Karpas-422 (cell line): ENCODE results near the gene RBBP4. TPM values are rescaled to one million over a fixed set of nuclear protein-coding genes. Genes with fewer than 3 reads are reported as not detected.

Experiments
- DNase-seq: peaks from one replicate; pipeline ENCODE4 v3.0.0-alpha.2; 2015
- H2AFZ ChIP-seq: fragments of 200-600 bp; sonication (generic); 2 replicates; pipeline ENCODE4 v1.6.1; 2014; ENCODE audit warnings: antibody characterized with exemption, low read length, mixed read lengths
- H3K27ac ChIP-seq: fragments of 200-600 bp; sonication (generic); 2 replicates; pipeline ENCODE4 v1.5.1; 2014; ENCODE audit warnings: mild to moderate bottlenecking, low read length, moderate library complexity
- H3K27me3 ChIP-seq: fragments of 200-600 bp; sonication (generic); 2 replicates; pipeline ENCODE4 v1.6.1; 2014; ENCODE audit warnings: low read length, mixed read lengths
- H3K36me3 ChIP-seq: fragments of 200-600 bp; sonication (generic); 2 replicates; pipeline ENCODE4 v1.6.1; 2014; ENCODE audit warnings: low read length, mixed read lengths; ENCODE audit not compliant: insufficient read depth
- H3K4me1 ChIP-seq: fragments of 200-600 bp; sonication (generic); 2 replicates; pipeline ENCODE4 v1.6.1; 2014; ENCODE audit warnings: mild to moderate bottlenecking, low read length, mixed read lengths
- H3K4me2 ChIP-seq: fragments of 200-600 bp; sonication (generic); 2 replicates; pipeline ENCODE4 v1.6.1; 2014; ENCODE audit warnings: low read length, low read depth, mild to moderate bottlenecking; ENCODE audit not compliant: poor library complexity, severe bottlenecking
- H3K4me3 ChIP-seq: fragments of 200-600 bp; sonication (generic); 2 replicates; pipeline ENCODE4 v1.5.1; 2014; ENCODE audit warnings: mild to moderate bottlenecking, antibody characterized with exemption, low read length, mixed read lengths
- H3K79me2 ChIP-seq: fragments of 200-600 bp; sonication (generic); 2 replicates; pipeline ENCODE4 v1.6.1; 2014; ENCODE audit warnings: mild to moderate bottlenecking, low read length, mixed read lengths
- H3K9ac ChIP-seq: fragments of 200-600 bp; sonication (generic); 2 replicates; pipeline ENCODE4 v1.6.0; 2014; ENCODE audit warnings: low read length
- H3K9me2 ChIP-seq: fragments of 200-600 bp; sonication (generic), shearing (Covaris generic); replicated peaks from 2 replicates; pipeline ENCODE4 v1.6.0; 2014; ENCODE audit warnings: mild to moderate bottlenecking, low read length, moderate library complexity; ENCODE audit not compliant: insufficient read depth
- H3K9me3 ChIP-seq: fragments of 300-700, 200-600 bp; sonication (generic); 2 replicates; pipeline ENCODE4 v1.6.1; 2014; ENCODE audit warnings: low read length, mixed read lengths
- H4K20me1 ChIP-seq: fragments of 200-600 bp; sonication (generic); 2 replicates; pipeline ENCODE4 v1.6.1; 2014; ENCODE audit warnings: mild to moderate bottlenecking, antibody characterized with exemption, low read length, low read depth; ENCODE audit not compliant: insufficient read depth
- small RNA-seq: library from RNA; depleted of rRNA; stranded (forward); fragments of <200 nt; gene quantifications from one replicate; pipeline ENCODE3, GENCODE V24; 2014
- total RNA-seq: library from RNA; depleted of rRNA; stranded (reverse); fragments of >200 nt; shearing (Covaris generic); gene quantifications from 2 replicates; pipeline ENCODE4 v1.2.3, GENCODE V29; 2014; ENCODE audit warnings: low replicate concordance; rRNA removed

RBBP4 gene
- total RNA-seq, 1 experiment from 2014 or later: 258 TPM

GRCh38 chr1:32727876-32728275 lies 76.9 kb downstream of the RBBP4 start:
- H3K9me2 ChIP-seq: no peaks in the 10 kb centered on the region
- H3K79me2 ChIP-seq: no peaks in the 10 kb centered on the region
- no peaks in the 10 kb centered on the region for H4K20me1 ChIP-seq
- no peaks in the 10 kb centered on the region for H3K9me3 ChIP-seq
- H3K27ac ChIP-seq: no peak overlapping the region
- no peak overlapping the region for H2AFZ ChIP-seq
- no peak overlapping the region for H3K4me2 ChIP-seq
- no peaks in the 10 kb centered on the region for H3K4me1 ChIP-seq
- no peaks in the 10 kb centered on the region for H3K36me3 ChIP-seq
- H3K9ac ChIP-seq: no peak overlapping the region
- H3K4me3 ChIP-seq: no peak overlapping the region
- DNase-seq: no peak
- no peaks in the 10 kb centered on the region for H3K27me3 ChIP-seq

GRCh38 chr1:32728413-32729077 lies 77.5 kb downstream of the RBBP4 start:
- Histone ChIP-seq H3K9ac (no peak overlapping the region), H3K9me2 (no peaks in the 10 kb centered on the region), H3K79me2 (no peaks in the 10 kb centered on the region), H3K4me2 (no peak overlapping the region), H3K36me3 (no peaks in the 10 kb centered on the region), H4K20me1 (no peaks in the 10 kb centered on the region), H3K4me1 (no peaks in the 10 kb centered on the region), H2AFZ (no peak overlapping the region), H3K9me3 (no peaks in the 10 kb centered on the region), H3K27me3 (no peaks in the 10 kb centered on the region), H3K4me3 (no peak overlapping the region), H3K27ac (no peak overlapping the region)
- DNase-seq: no peak

- H2AFZ ChIP-seq: no peak overlapping the region
- H3K27ac ChIP-seq: no peak overlapping the region
- no peak for DNase-seq
- H3K9me3 ChIP-seq: no peaks in the 10 kb centered on the region
- H3K27me3 ChIP-seq: no peaks in the 10 kb centered on the region
- no peak overlapping the region for H3K4me3 ChIP-seq
- no peaks in the 10 kb centered on the region for H3K36me3 ChIP-seq
- H3K4me1 ChIP-seq: no peaks in the 10 kb centered on the region
- H3K9me2 ChIP-seq: no peaks in the 10 kb centered on the region
- no peaks in the 10 kb centered on the region for H3K79me2 ChIP-seq
- H3K9ac ChIP-seq: no peak overlapping the region
- H4K20me1 ChIP-seq: no peaks in the 10 kb centered on the region
- H3K4me2 ChIP-seq: no peak overlapping the region
Measured at GRCh38 chr1:32729254-32730046, 78.4 kb downstream of the RBBP4 start.

- Histone ChIP-seq H3K4me2 (no peak overlapping the region), H3K79me2 (no peaks in the 10 kb centered on the region), H3K4me3 (no peak overlapping the region), H3K27me3 (no peaks in the 10 kb centered on the region), H3K27ac (no peak overlapping the region), H3K36me3 (no peaks in the 10 kb centered on the region), H3K9ac (no peak overlapping the region), H4K20me1 (no peaks in the 10 kb centered on the region), H2AFZ (no peak overlapping the region), H3K9me2 (no peaks in the 10 kb centered on the region), H3K9me3 (no peaks in the 10 kb centered on the region), H3K4me1 (no peaks in the 10 kb centered on the region)
- DNase-seq: no peak
Measured at GRCh38 chr1:32733582-32734321, 82.7 kb downstream of the RBBP4 start.

Small RNA genes within 50 kb of the gene (small RNA-seq; reads per million reads assigned to genes)
- gene RF00019: not detected

Other genes starting within 250 kb of the RBBP4 start
- gene ZBTB8B, start 186.1 kb upstream of the RBBP4 start, total RNA-seq: not detected in 2 replicates
- gene ZBTB8A, start 111.8 kb upstream of the RBBP4 start, total RNA-seq: 0.11 TPM in 1 of 2 replicates, not detected in the other
- gene ZBTB8OS, start 658 bp upstream of the RBBP4 start, total RNA-seq: 55.1 and 88.3 TPM in 2 replicates
- not detected in 2 replicates for gene SYNC, start 51.6 kb downstream of the RBBP4 start, total RNA-seq
- 118 and 159 TPM in 2 replicates for gene YARS1, start 166.2 kb downstream of the RBBP4 start, total RNA-seq
- 23.7 and 30.8 TPM in 2 replicates for gene S100PBP, start 166.4 kb downstream of the RBBP4 start, total RNA-seq
- not detected in 2 replicates for gene FNDC5, start 219.7 kb downstream of the RBBP4 start, total RNA-seq
- gene HPCA, start 235.3 kb downstream of the RBBP4 start, total RNA-seq: not detected in 2 replicates